Fibroblast of skin of left quadriceps (primary cell): ENCODE results near the gene B3GNT2.
"Not testable (repeated sequence)": the region's sequence is repeated elsewhere in the genome, so short reads cannot be mapped to it uniquely, and the experiment has no call there.

ENCODE experiments used
- DNase-seq, 2 experiments: peaks; one replicate each; pipeline ENCODE4 v3.0.0-alpha.2; 2013; ENCODE audit warnings: low read depth in 2 of 2

B3GNT2 gene

GRCh38 chr2:62195421-62196277, at the start of gene B3GNT2:
TSS of gene B3GNT2 (plus strand) at chr2:62196115. CDS start at chr2:62222221, 26,106 bp downstream.
- peak in 1 of 2 experiments; percentile 32 for DNase-seq

- DNase-seq = not testable (repeated sequence)
Observed at GRCh38 chr2:62146790-62147189, 49.1 kb upstream of the B3GNT2 start.

GRCh38 chr2:62147610-62148301, 48.2 kb upstream of the B3GNT2 start:
- DNase-seq = peak; percentile 55 to 65

GRCh38 chr2:62149708-62150107, 46.2 kb upstream of the B3GNT2 start:
- peak; percentile 83 to 85 for DNase-seq

GRCh38 chr2:62150597-62151305, 45.2 kb upstream of the B3GNT2 start:
- DNase-seq = no peak

GRCh38 chr2:62151306-62151638, 44.6 kb upstream of the B3GNT2 start:
- no peak for DNase-seq

- peak in 1 of 2 experiments; percentile 13 for DNase-seq
Observed at GRCh38 chr2:62152000-62152399, 43.9 kb upstream of the B3GNT2 start.

GRCh38 chr2:62156861-62157496, 38.9 kb upstream of the B3GNT2 start:
- DNase-seq = no peak

- no peak for DNase-seq
Observed at GRCh38 chr2:62158444-62159121, 37.3 kb upstream of the B3GNT2 start.

GRCh38 chr2:62160691-62161090, 35.2 kb upstream of the B3GNT2 start:
- DNase-seq = not testable (repeated sequence)

- DNase-seq = no peak
Observed at GRCh38 chr2:62163106-62163831, 32.6 kb upstream of the B3GNT2 start.

GRCh38 chr2:62163834-62164233, 32.1 kb upstream of the B3GNT2 start:
- DNase-seq = no peak

GRCh38 chr2:62175728-62176127, 20.2 kb upstream of the B3GNT2 start:
- DNase-seq = no peak

- no peak for DNase-seq
Observed at GRCh38 chr2:62176801-62177200, 19.1 kb upstream of the B3GNT2 start.

GRCh38 chr2:62177392-62178049, 18.4 kb upstream of the B3GNT2 start:
- DNase-seq = no peak

- DNase-seq = no peak
Observed at GRCh38 chr2:62178741-62179271, 17.1 kb upstream of the B3GNT2 start.

GRCh38 chr2:62180975-62181374, 14.9 kb upstream of the B3GNT2 start:
- DNase-seq = no peak

GRCh38 chr2:62181843-62182242, 14.1 kb upstream of the B3GNT2 start:
- DNase-seq = no peak

GRCh38 chr2:62184512-62185230, 11.2 kb upstream of the B3GNT2 start:
- no peak for DNase-seq
